Stimulated activated CD8-positive, alpha-beta memory T cell treated with anti-CD3 and anti-CD28 coated beads, Interleukin-15, amount 100 ng/mL, for 24 hours (primary cell): Measurements from ENCODE around the gene PHRF1.

Experiments used
- DNase-seq: peaks from one replicate; pipeline ENCODE4 v3.0.0-alpha.2; 2020; ENCODE audit warnings: low read depth

Gene PHRF1

DNA sequence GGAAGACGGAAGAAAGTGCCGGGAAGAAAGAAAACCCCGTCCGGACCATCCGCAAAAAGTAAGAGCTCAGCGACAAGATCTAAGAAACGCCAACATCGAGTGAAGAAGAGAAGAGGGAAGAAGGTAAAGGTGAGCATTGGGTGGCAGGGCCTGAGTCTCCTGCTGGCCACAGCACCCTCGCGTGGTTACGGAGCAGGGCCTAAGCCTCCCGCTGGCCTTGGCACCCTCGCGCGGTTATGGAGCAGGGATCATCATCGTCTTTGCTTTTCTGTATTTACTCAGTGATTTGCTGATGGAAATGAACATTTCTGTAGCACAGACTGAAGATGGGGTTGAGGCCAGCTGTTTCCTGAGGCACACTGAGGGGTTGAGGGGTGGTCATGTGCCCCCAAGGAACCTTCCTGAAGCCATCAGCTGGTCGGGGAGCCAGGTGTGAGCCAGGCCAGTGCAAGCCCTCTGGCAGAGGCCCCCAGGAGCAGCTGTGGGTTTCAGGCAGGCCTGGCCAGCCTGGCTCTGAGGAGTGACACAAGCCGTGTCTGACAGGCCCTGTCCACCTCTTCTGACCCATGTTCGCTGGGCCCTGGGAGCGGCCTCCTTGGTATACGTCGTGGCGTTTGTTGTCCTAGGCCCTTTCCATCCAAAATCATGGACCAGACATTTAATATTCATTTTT is 25.4 kb downstream of the PHRF1 start:
- DNase-seq: no peak

- no peak for DNase-seq
Observed at GRCh38 chr11:603154-603553, 26.9 kb downstream of the PHRF1 start.

- no peak for DNase-seq
Observed at GRCh38 chr11:605286-606129, 29.2 kb downstream of the PHRF1 start.

- no peak for DNase-seq
Observed at GRCh38 chr11:606245-606644, 30.0 kb downstream of the PHRF1 start.

GRCh38 chr11:607020-607780 is 30.9 kb downstream of the PHRF1 start:
- no peak for DNase-seq

DNA sequence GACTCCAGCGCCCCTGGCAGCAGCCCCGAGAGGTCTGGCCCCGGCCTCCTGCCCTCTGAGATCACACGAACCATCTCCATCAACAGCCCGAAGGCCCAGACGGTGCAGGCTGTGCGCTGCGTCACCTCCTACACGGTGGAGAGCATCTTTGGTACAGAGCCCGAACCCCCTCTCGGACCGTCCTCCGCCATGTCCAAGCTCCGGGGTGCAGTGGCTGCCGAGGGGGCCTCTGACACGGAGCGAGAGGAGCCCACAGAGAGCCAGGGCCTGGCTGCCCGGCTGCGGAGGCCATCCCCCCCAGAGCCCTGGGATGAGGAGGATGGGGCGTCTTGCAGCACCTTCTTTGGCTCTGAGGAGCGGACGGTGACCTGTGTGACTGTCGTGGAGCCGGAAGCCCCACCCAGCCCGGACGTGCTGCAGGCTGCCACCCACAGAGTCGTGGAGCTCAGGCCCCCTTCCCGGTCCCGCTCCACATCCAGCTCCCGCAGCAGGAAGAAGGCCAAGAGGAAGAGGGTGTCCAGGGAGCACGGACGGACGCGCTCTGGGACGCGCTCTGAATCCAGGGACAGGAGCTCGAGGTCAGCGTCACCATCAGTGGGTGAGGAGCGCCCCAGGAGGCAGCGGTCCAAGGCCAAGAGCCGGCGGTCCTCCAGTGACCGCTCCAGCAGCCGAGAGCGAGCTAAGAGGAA is 31.8 kb downstream of the PHRF1 start:
- no peak for DNase-seq

DNA sequence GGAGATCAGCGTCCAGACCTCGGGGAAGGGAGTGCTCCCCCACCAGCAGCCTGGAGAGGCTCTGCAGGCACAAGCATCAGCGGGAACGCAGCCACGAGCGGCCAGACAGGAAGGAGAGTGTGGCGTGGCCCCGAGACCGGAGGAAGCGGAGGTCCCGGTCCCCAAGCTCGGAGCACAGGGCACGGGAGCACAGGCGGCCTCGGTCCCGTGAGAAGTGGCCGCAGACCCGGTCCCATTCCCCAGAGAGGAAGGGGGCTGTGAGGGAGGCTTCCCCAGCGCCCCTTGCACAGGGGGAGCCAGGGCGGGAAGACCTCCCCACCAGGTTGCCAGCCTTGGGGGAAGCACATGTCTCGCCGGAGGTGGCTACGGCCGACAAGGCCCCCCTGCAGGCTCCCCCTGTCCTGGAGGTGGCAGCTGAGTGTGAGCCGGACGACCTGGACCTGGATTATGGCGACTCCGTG is 32.6 kb downstream of the PHRF1 start:
- DNase-seq: no peak

DNA sequence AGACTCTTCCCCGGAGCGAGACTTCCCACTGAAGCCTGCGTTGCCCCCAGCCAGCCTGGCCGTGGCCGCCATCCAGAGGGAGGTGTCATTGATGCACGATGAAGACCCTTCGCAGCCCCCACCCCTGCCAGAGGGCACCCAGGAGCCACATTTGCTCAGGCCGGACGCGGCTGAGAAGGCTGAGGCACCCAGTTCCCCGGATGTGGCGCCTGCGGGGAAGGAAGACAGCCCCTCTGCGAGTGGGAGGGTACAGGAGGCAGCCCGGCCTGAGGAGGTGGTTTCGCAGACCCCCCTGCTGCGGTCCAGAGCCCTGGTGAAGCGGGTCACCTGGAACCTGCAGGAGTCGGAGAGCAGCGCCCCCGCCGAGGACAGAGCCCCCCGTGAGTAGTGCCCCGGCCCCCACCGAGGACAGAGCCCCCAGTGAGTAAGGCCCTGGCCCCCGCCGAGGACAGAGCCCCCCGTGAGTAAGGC is 33.1 kb downstream of the PHRF1 start:
- DNase-seq: no peak

DNA sequence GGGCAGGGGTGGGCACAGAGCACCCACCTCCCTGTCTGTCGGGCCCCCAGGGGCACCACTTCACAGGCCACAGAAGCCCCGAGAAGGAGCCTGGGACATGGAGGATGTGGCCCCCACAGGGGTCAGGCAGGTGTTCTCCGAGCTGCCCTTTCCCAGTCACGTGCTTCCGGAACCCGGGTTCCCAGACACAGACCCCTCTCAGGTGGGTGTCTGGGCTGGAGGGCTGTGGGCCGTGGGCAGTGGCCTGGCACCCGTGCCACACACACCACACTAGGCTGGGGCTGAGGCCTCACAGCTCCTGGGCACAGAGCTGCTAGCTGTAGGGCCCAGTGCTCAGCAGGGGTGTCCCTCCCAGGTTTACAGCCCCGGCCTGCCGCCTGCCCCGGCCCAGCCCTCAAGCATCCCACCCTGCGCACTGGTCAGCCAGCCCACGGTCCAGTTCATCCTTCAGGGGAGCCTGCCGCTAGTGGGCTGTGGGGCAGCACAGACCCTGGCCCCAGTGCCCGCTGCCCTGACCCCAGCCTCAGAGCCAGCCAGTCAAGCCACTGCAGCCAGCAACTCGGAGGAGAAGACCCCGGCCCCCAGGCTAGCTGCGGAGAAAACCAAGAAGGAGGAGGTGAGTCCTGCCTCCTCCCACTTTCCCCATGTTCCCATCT is 34.0 kb downstream of the PHRF1 start:
- DNase-seq: no peak

- DNase-seq: no peak
Observed at GRCh38 chr11:611001-611996, 35.0 kb downstream of the PHRF1 start.

DNA sequence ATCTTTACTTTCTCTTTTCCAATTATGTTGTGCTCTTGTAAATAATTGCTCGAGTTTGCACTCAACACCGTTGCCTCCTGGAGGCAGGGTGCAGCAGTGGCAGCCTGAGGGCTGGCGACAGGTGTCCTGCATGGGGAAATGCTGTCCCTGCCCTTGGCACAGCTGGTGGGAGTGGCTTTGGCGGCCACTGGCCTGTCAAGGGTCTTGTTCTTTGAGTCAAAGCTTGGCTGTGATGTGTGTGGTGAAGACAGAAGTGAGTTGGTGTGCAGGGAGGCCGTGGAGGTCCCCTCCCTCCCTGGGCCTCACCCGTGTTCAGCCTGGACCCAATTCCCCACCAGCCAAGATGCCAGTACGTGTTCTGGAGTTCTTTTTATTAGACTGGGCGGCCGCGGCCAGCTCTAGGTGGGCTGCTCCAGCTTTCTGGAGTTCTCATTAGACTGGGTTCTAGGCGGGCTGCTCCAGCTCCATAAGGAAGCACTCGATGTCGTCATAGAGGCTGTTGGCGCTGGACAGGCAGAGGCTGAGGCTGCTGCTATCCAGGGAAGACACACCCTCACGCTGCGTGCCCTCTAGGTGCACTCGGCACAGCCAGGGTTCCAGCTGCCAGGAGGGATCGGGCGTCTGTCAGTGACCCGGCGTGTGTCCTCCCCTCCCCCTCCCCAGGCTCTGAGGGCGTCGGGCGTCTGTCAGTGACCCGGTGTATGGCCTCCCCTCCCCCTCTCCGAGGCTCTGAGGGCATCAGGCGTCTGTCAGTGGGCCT is 36.1 kb downstream of the PHRF1 start:
- no peak for DNase-seq

GRCh38 chr11:612961-613300 is 36.7 kb downstream of the PHRF1 start:
- no peak for DNase-seq

DNA sequence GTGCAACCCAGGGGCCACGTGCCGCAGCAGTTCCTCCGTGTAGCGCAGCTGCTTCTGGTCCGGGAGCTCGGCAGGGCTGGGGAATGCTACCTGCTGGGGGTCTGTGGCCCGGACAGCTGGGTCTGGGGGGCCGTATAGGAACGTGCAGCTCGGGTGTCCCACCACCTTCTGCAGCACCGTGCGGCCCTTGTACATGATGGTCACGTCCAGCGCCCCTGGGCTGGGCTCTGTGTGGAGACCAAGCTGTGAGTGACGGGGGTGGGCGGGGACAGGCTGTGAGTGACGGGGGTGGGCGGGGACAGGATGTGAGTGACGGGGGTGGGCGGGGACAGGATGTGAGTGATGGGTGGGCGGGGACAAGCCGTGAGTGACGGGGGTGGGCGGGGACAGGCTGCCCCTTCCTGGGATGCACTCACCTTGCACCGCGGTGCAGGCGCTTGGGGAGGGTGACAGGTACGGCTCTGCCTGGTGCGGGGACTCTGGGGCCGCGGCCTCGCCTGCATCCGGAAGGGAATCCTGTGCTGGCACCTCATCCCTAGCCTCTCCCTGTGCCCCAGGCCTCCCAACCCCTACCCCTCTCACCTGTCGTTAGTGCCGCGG is 37.2 kb downstream of the PHRF1 start:
- peak; percentile 47 for DNase-seq

DNA sequence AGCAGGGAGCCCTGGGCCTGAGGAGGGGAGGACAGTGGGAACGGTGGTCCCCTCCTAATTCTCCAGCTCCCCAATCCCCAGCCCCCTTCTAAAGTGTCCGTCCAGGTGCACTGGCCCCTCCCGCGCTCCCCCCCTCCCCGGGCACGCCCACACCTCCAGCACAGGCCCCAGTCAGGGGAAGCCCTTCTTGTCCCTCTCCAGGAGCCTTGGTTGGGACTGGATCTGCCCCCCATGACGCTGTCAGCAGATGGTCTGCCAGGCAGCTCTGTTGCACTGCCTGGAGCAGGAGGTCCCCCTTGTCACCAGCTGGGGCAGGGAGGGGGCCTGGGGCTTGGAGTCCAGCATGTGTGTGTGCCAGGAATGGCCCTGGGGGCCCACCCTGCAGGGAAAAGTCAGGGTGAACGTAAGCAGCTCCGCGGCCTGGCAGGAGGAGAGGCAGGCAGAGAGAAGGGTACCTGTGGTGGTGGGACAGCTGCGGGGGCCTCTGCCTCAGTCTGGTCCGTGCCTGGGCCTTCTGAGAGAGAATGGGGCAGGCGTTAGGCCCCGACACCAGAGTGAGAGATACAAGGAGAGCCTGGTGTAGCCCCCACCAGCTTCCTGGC is 37.9 kb downstream of the PHRF1 start:
- no peak for DNase-seq

- no peak for DNase-seq
Observed at GRCh38 chr11:614623-615503, 38.6 kb downstream of the PHRF1 start.

DNA sequence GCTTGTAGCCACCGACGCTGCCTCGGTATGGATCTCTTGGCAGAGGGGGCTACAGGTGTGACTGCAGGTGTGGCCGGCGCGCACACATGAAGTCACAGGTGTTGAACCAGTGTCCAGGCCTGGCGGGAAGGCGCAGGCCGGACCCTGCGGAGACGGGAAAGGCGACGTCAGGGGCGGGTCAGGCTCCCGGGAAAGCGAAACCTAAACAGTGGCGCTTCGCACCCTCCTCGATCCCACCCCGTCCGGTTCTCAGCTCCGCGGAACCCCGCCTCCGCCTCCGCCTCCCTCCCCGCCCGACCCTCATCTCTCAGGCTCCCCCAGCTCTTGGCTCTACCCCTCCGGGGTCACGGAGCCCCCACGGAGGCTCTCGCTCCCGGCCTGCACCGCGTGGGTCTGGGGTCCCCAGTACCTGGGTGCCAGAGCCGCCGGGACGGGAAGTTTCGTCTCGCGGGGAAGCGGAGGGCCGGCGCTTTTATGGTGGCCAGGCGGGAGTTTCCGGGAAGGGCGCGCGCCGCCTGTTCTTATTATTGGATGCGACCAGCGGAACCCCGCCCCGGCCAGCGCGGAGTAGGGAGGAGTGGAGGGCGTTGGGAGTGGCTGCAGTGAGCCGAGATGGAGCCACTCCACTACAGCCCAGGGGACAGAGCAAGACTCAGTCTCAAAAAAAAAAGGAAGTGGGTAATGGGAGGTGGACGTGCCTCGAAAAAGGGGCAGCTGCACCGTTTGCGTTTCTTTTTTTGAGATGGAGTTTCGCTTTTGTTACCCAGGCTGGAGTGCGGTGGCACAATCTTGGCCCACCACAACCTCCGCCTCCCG is 39.4 kb downstream of the PHRF1 start, which contains the start of gene IRF7:
TSS of gene IRF7 (minus strand) at position 447 of the 816 bp plus-strand sequence. CDS start 586 bp downstream, outside the sequence.
- DNase-seq: peak; percentile 65
